Thoracic aorta (tissue), 2 donors: ENCODE measurements around the gene SLIT2. TPM values are rescaled to one million over a fixed set of nuclear protein-coding genes. Genes with fewer than 3 reads are reported as not detected.

Experiments used
- ATAC-seq: fragments of 150-250 bp; one replicate; pipeline ENCODE4 v1.8.0; 2017; ENCODE audit warnings: low read depth; ENCODE audit not compliant: insufficient number of reproducible peaks, low FRiP score
- DNase-seq: peaks from one replicate; pipeline ENCODE4 v3.0.0-alpha.2; 2020; ENCODE audit warnings: low spot score
- H3K27ac ChIP-seq, 2 donors: fragments of 200-600 bp; sonication (generic); 1 replicate in 1 of 2; 2 replicates in 1 of 2; pipeline ENCODE4 v1.5.1; 2016; ENCODE audit warnings: mild to moderate bottlenecking in 2 of 2, moderate library complexity in 2 of 2
- H3K27me3 ChIP-seq: fragments of 200-600 bp; sonication (generic); replicated peaks from 2 replicates; pipeline ENCODE4 v1.6.0; 2016; ENCODE audit warnings: mild to moderate bottlenecking; ENCODE audit not compliant: insufficient read depth
- H3K36me3 ChIP-seq: fragments of 200-600 bp; sonication (generic); one replicate; pipeline ENCODE4 v1.5.1; 2016
- H3K4me1 ChIP-seq, 2 donors: fragments of 200-600 bp; sonication (generic); 1 replicate in 1 of 2; 2 replicates in 1 of 2; pipeline versions ENCODE4 v1.5.1 to v1.6.0; 2016; ENCODE audit warnings: low read depth in 2 of 2, mild to moderate bottlenecking in 1 of 2; ENCODE audit not compliant: control insufficient read depth in 1 of 2
- H3K4me3 ChIP-seq: fragments of 200-600 bp; sonication (generic); 2 replicates; pipeline ENCODE4 v1.5.1; 2016; ENCODE audit warnings: mild to moderate bottlenecking
- H3K9me3 ChIP-seq: fragments of 200-600 bp; sonication (generic); 2 replicates; pipeline ENCODE4 v1.5.1; 2016
- total RNA-seq, 2 donors: library from RNA; depleted of rRNA; stranded (reverse); fragments of >200 nt; gene quantifications; one replicate each; pipeline versions ENCODE4 v1.1.0 to v1.2.3, GENCODE V29; 2016
- TF ChIP-seq, protein P1 (sequence below): fragments of 200-600 bp; sonication (generic); IDR thresholded peaks from one replicate; pipeline ENCODE4 v1.5.1; 2019; ENCODE audit warnings: antibody characterized with exemption

The SLIT2 gene
- total RNA-seq, 2 donors from 2014 or later = 30.3 to 71.1 TPM

DNA sequence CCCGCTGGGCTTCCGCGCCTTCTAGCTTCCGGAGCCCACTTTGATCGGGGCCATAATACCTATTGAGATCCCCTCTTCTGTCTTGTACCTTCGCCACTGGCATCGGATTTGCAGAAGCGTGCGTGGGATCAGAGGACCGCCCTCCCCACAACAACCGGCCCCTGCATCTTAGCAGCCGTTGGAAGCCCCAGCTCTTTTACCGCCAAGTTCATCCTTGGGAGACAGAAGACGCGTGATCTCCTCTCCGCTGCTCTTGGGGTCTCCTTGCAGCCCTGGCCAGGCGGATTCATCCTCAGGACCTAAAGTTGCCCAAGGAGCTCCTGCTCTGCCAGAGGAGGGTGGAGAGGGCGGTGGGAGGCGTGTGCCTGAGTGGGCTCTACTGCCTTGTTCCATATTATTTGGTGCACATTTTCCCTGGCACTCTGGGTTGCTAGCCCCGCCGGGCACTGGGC is 1.6 kb downstream of the SLIT2 start:
- H3K27me3 ChIP-seq = no peaks in the 10 kb centered on the region
- H3K4me3 ChIP-seq = peak overlapping the region; percentile 95
- DNase-seq (no peak), ATAC-seq (no peak)
- TF ChIP-seq, protein P1, sequence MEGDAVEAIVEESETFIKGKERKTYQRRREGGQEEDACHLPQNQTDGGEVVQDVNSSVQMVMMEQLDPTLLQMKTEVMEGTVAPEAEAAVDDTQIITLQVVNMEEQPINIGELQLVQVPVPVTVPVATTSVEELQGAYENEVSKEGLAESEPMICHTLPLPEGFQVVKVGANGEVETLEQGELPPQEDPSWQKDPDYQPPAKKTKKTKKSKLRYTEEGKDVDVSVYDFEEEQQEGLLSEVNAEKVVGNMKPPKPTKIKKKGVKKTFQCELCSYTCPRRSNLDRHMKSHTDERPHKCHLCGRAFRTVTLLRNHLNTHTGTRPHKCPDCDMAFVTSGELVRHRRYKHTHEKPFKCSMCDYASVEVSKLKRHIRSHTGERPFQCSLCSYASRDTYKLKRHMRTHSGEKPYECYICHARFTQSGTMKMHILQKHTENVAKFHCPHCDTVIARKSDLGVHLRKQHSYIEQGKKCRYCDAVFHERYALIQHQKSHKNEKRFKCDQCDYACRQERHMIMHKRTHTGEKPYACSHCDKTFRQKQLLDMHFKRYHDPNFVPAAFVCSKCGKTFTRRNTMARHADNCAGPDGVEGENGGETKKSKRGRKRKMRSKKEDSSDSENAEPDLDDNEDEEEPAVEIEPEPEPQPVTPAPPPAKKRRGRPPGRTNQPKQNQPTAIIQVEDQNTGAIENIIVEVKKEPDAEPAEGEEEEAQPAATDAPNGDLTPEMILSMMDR = no peak
- H3K9me3 ChIP-seq = no peaks in the 10 kb centered on the region
- H3K36me3 ChIP-seq = no peaks in the 10 kb centered on the region
- peaks cover 0 to 15% of the 10 kb centered on the region in 2 donors for H3K4me1 ChIP-seq
- peak overlapping the region in 1 of 2 donors; percentile 88 for H3K27ac ChIP-seq

DNA sequence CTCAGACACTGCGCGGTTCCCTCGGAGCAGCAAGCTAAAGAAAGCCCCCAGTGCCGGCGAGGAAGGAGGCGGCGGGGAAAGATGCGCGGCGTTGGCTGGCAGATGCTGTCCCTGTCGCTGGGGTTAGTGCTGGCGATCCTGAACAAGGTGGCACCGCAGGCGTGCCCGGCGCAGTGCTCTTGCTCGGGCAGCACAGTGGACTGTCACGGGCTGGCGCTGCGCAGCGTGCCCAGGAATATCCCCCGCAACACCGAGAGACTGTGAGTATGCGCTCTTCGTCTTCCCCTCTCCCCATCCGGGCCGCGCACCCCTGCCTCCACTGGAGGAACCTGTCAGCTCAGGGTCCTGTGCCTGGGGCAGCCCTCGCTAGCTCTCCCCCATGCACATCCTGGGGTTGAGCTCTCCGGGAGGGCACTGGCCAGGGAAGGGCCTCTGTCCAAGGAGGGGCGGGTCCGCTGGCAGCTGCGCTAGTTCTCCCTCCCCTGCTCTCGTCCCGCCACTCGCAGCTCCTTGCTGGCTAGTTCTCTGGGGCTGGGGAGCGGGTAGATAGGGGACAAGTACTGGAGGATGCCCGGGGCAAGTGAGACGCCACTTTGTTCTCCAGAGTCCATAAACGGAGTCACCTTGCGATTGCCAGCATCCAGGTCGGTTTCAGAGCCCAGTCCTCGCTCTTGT is 2.2 kb downstream of the SLIT2 start:
- Histone ChIP-seq H3K36me3 (no peaks in the 10 kb centered on the region), H3K27me3 (no peaks in the 10 kb centered on the region), H3K27ac (peak overlapping the region; percentile 48 to 60), H3K4me3 (peak overlapping the region; percentile 95), H3K4me1 (peaks cover 0 to 17% of the 10 kb centered on the region in 2 donors), H3K9me3 (no peaks in the 10 kb centered on the region)
- ATAC-seq (no peak), DNase-seq (no peak)
- TF ChIP-seq, protein P1 = no peak

DNA sequence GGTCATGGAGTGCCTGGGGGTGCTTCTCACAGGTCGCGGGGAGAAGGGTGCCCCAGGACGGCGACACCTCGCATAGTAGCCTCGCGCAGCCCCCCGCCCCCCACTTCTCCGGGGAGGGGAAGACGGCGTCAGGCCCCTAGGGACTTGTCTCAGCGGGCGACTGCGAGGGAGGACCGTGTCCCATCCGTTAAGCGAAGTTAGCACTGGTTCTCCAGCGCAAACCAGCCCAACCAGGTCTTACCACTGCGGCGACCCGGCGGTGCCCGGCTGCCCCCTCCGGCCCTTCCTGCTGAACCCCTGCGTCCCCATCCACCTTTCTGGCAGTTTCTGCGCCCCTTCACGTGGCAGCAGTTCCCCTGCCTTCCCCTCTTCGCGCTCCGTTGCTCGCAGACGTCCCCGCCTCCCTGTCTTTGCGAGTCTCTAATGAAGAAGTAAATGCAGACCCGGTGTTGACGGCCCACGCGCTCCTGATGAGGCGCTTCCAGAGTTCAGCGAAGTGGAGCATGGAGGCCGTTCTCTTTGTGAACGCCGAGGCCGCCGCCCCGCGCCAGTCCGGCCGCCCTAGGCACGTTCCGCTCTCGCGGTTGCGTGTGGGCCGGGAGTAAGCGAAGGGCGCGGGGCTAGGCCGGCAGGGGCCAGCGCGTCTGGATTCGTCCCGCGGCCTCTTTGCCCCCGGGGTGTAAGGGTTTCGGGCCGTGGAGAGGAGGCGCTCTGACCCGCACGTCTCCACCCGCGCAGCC is 3.0 kb downstream of the SLIT2 start:
- peak overlapping the region; percentile 48 to 60 for H3K27ac ChIP-seq
- H3K4me3 ChIP-seq = peak overlapping the region; percentile 95
- no peaks in the 10 kb centered on the region for H3K36me3 ChIP-seq
- peaks cover under 1 to 21% of the 10 kb centered on the region in 2 donors for H3K4me1 ChIP-seq
- H3K27me3 ChIP-seq = no peaks in the 10 kb centered on the region
- TF ChIP-seq, protein P1 = no peak
- DNase-seq (no peak), ATAC-seq (no peak)
- H3K9me3 ChIP-seq = no peaks in the 10 kb centered on the region

DNA sequence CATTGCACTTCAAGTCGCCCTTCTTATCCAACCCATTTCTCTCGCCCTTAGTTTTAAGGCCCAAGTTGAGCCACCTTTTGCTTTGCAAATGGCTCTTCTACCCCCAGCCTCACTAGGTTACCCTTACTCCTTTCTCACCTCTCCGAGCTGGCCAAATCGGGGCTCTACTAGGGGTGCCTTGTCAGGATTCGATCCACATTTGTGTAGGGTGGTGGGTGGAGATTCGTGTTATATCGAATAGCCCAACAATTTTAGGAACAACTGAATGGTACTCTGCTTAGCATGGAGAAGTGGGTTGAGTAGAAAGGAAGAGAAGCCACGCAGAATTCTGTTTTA is 3.5 kb downstream of the SLIT2 start:
- TF ChIP-seq, protein P1 = no peak
- Histone ChIP-seq H3K36me3 (no peaks in the 10 kb centered on the region), H3K4me3 (peak overlapping the region; percentile 95), H3K4me1 (peaks cover 4 to 25% of the 10 kb centered on the region in 2 donors), H3K27me3 (no peaks in the 10 kb centered on the region), H3K27ac (peak overlapping the region; percentile 48 to 60), H3K9me3 (no peaks in the 10 kb centered on the region)
- DNase-seq (no peak), ATAC-seq (no peak)

DNA sequence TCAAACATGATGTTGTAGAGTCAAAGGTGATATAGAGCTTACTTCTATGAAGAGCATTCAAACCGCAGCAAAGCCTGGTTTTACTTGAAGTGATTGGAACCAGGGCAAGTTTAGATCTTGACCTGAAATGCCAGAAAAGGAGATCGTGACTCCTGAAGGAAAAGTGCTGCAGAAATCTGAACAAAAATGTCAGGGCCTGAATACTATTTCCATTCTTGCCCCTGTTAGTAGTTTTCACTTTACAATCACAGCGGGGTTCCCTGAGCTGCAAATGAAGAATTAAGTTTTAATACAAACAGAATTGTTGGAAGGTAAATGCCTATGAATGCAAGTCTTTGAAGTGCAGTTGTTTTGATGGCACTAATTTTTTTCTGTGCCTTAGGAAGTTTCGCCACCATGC is 4.1 kb downstream of the SLIT2 start:
- no peaks in the 10 kb centered on the region for H3K27me3 ChIP-seq
- DNase-seq (no peak), ATAC-seq (no peak)
- no peaks in the 10 kb centered on the region for H3K36me3 ChIP-seq
- H3K9me3 ChIP-seq = no peaks in the 10 kb centered on the region
- peak overlapping the region; percentile 52 to 60 for H3K27ac ChIP-seq
- TF ChIP-seq, protein P1 = no peak
- H3K4me1 ChIP-seq = peaks cover 4 to 25% of the 10 kb centered on the region in 2 donors
- peak overlapping the region; percentile 95 for H3K4me3 ChIP-seq
